Fibroblast of lung (primary cell): ENCODE data around the gene TUBB. TPM values are rescaled to one million over a fixed set of nuclear protein-coding genes. Genes with fewer than 3 reads are reported as not detected.

Source experiments
- DNase-seq, 2 donors: peaks; one replicate each; pipeline versions ENCODE4 v3.0.0 to v3.0.0-alpha.2; 2010; ENCODE audit warnings: low read depth in 2 of 2
- H2AFZ ChIP-seq: 2 replicates; pipeline ENCODE4 v1.5.1; 2012; ENCODE audit warnings: low read length, control low read depth, inconsistent platforms
- H3K27ac ChIP-seq: 2 replicates; pipeline ENCODE4 v1.5.1; 2011; ENCODE audit warnings: low read length, control low read depth; ENCODE audit not compliant: insufficient read depth
- H3K27me3 ChIP-seq: 2 replicates; pipeline ENCODE4 v1.5.1; 2011; ENCODE audit warnings: mild to moderate bottlenecking, low read length; ENCODE audit not compliant: control insufficient read depth, insufficient read depth
- H3K36me3 ChIP-seq: 2 replicates; pipeline ENCODE4 v1.5.1; 2011; ENCODE audit warnings: low read length; ENCODE audit not compliant: control insufficient read depth, insufficient read depth
- H3K4me1 ChIP-seq: 2 replicates; pipeline ENCODE4 v1.5.1; 2011; ENCODE audit warnings: low read length; ENCODE audit not compliant: control insufficient read depth, insufficient read depth; ENCODE audit errors: extremely low read depth
- H3K4me2 ChIP-seq: 2 replicates; pipeline ENCODE4 v1.5.1; 2011; ENCODE audit warnings: low read length, control low read depth; ENCODE audit not compliant: insufficient read depth; ENCODE audit errors: extremely low read depth
- H3K4me3 ChIP-seq, 4 experiments: fragments of 200-600 bp in 1 of 4; sonication (generic) in 1 of 4; replicated peaks in 1 of 4; 2 replicates each; pipeline ENCODE4 v1.5.1; 2011 to 2016; ENCODE audit warnings: low read length in 4 of 4, low read depth in 3 of 4, mild to moderate bottlenecking in 3 of 4, control low read depth in 2 of 4, inconsistent platforms in 1 of 4, mixed read lengths in 1 of 4; ENCODE audit not compliant: insufficient read depth in 1 of 4; ENCODE audit errors: control extremely low read depth in 1 of 4
- H3K79me2 ChIP-seq: 2 replicates; pipeline ENCODE4 v1.5.1; 2012; ENCODE audit warnings: mild to moderate bottlenecking, low read length, inconsistent platforms; ENCODE audit not compliant: control insufficient read depth, insufficient read depth
- H3K9ac ChIP-seq: 2 replicates; pipeline ENCODE4 v1.5.1; 2011; ENCODE audit warnings: mild to moderate bottlenecking, low read length, control low read depth; ENCODE audit not compliant: insufficient read depth
- H3K9me3 ChIP-seq: 2 replicates; pipeline ENCODE4 v1.5.1; 2012; ENCODE audit warnings: low read depth, low read length; ENCODE audit not compliant: control insufficient read depth, insufficient read depth
- H4K20me1 ChIP-seq: 2 replicates; pipeline ENCODE4 v1.5.1; 2011; ENCODE audit warnings: low read length; ENCODE audit not compliant: control insufficient read depth, insufficient read depth; ENCODE audit errors: extremely low read depth
- CTCF ChIP-seq, 2 donors: IDR thresholded peaks in 1 of 2; conservative IDR thresholded peaks in 1 of 2; 1 replicate in 1 of 2; 2 replicates in 1 of 2; pipeline ENCODE4 v1.5.1; 2011 to 2012; ENCODE audit warnings: low read length in 2 of 2, control low read depth in 1 of 2, inconsistent platforms in 1 of 2, low read depth in 1 of 2, mild to moderate bottlenecking in 1 of 2
- EZH2 ChIP-seq: IDR thresholded peaks from 2 replicates; pipeline ENCODE4 v1.5.1; 2012; ENCODE audit warnings: low read length, control low read depth, mild to moderate bottlenecking; ENCODE audit errors: missing control alignments
- polyA plus RNA-seq, 2 donors: library from polyadenylated mRNA; depleted of rRNA in 1 of 2; stranded (reverse) in 1 of 2; unstranded in 1 of 2; fragments of >200 nt; gene quantifications; 2 replicates each; pipeline ENCODE4 v1.2.1, GENCODE V29; 2011 to 2012; ENCODE audit warnings: missing spikeins in 1 of 2
- total RNA-seq: library from RNA; depleted of rRNA; stranded (reverse); fragments of >200 nt; gene quantifications from 2 replicates; pipeline ENCODE4 v1.2.1, GENCODE V29; 2014

Gene TUBB
- total and polyA plus RNA-seq, 2 donors (not counting 1 experiment from before 2014, with no cell fraction given) = 551 to 1,493 TPM

- no peak for DNase-seq
- no peak overlapping the region for H3K27ac ChIP-seq
- H3K4me1 ChIP-seq = no peaks in the 10 kb centered on the region
- H4K20me1 ChIP-seq = no peaks in the 10 kb centered on the region
- TF ChIP-seq CTCF (conservative IDR thresholded peaks at IDR 0.05 in 1 of 2, IDR thresholded peaks at IDR 0.05 in 1 of 2; ENCODE audit: low read depth in 1 of 2, low read length in 2 of 2) (no peak), EZH2 (no peak)
- no peaks in the 10 kb centered on the region for H3K9me3 ChIP-seq
- H3K4me3 ChIP-seq = no peak overlapping the region
- no peak overlapping the region for H3K4me2 ChIP-seq
- no peak overlapping the region for H3K9ac ChIP-seq
- H3K27me3 ChIP-seq = no peaks in the 10 kb centered on the region
- no peaks in the 10 kb centered on the region for H3K79me2 ChIP-seq
- peaks cover 3% of the 10 kb centered on the region for H3K36me3 ChIP-seq
- no peak overlapping the region for H2AFZ ChIP-seq
Observed at GRCh38 chr6:30703821-30704220, 16.3 kb upstream of the TUBB start.

GRCh38 chr6:30705620-30706019 lies 14.5 kb upstream of the TUBB start:
- H3K36me3 ChIP-seq = no peaks in the 10 kb centered on the region
- DNase-seq = no peak
- H3K9me3 ChIP-seq = no peaks in the 10 kb centered on the region
- no peak overlapping the region for H3K4me3 ChIP-seq
- no peak overlapping the region for H2AFZ ChIP-seq
- TF ChIP-seq CTCF (conservative IDR thresholded peaks at IDR 0.05 in 1 of 2, IDR thresholded peaks at IDR 0.05 in 1 of 2; ENCODE audit: low read depth in 1 of 2, low read length in 2 of 2) (no peak), EZH2 (no peak)
- no peaks in the 10 kb centered on the region for H3K4me1 ChIP-seq
- H3K4me2 ChIP-seq = no peak overlapping the region
- H3K9ac ChIP-seq = no peak overlapping the region
- H3K79me2 ChIP-seq = no peaks in the 10 kb centered on the region
- H4K20me1 ChIP-seq = no peaks in the 10 kb centered on the region
- no peak overlapping the region for H3K27ac ChIP-seq
- no peaks in the 10 kb centered on the region for H3K27me3 ChIP-seq

- H3K27ac ChIP-seq = no peak overlapping the region
- no peaks in the 10 kb centered on the region for H3K79me2 ChIP-seq
Observed at GRCh38 chr6:30707281-30707850, 12.8 kb upstream of the TUBB start.

More at GRCh38 chr6:30707281-30707850, 12.8 kb upstream of the TUBB start:
- H3K36me3 ChIP-seq = peaks cover 5% of the 10 kb centered on the region
- H3K4me3 ChIP-seq = no peak overlapping the region
- no peaks in the 10 kb centered on the region for H3K27me3 ChIP-seq
- TF ChIP-seq CTCF (conservative IDR thresholded peaks at IDR 0.05 in 1 of 2, IDR thresholded peaks at IDR 0.05 in 1 of 2; ENCODE audit: low read depth in 1 of 2, low read length in 2 of 2) (no peak), EZH2 (no peak)
- no peaks in the 10 kb centered on the region for H4K20me1 ChIP-seq
- no peaks in the 10 kb centered on the region for H3K9me3 ChIP-seq
- no peak for DNase-seq
- H3K4me2 ChIP-seq = no peak overlapping the region
- no peaks in the 10 kb centered on the region for H3K4me1 ChIP-seq
- H3K9ac ChIP-seq = no peak overlapping the region
- H2AFZ ChIP-seq = no peak overlapping the region
